Progenitor cell of endocrine pancreas (in vitro differentiated cells): ENCODE measurements around the gene NIPAL4. TPM values are rescaled to one million over a fixed set of nuclear protein-coding genes. Genes with fewer than 3 reads are reported as not detected.

ENCODE experiments used
- DNase-seq: peaks from one replicate; pipeline ENCODE4 v3.0.0; 2021; ENCODE audit warnings: low spot score; ENCODE audit not compliant: unreplicated experiment
- H3K27ac Mint-ChIP-seq: 2 replicates; pipeline ENCODE4 v1.8.0; 2021; ENCODE audit warnings: mild to moderate bottlenecking, moderate library complexity, mixed read lengths
- H3K27me3 Mint-ChIP-seq: 2 replicates; pipeline ENCODE4 v1.8.0; 2021; ENCODE audit warnings: mixed read lengths
- H3K36me3 Mint-ChIP-seq: 2 replicates; pipeline ENCODE4 v1.8.0; 2022; ENCODE audit warnings: mixed read lengths; ENCODE audit not compliant: insufficient read depth
- H3K4me1 Mint-ChIP-seq: 2 replicates; pipeline ENCODE4 v1.8.0; 2021; ENCODE audit warnings: low read depth, mixed read lengths
- H3K4me3 Mint-ChIP-seq: 2 replicates; pipeline ENCODE4 v1.8.0; 2021; ENCODE audit warnings: low read depth, mild to moderate bottlenecking, moderate library complexity, mixed read lengths
- H3K9me3 Mint-ChIP-seq: 2 replicates; pipeline ENCODE4 v1.8.0; 2021; ENCODE audit warnings: low read depth, mixed read lengths
- total RNA-seq: library from RNA; stranded (reverse); gene quantifications from 2 replicates; pipeline ENCODE4 v1.2.1, GENCODE V29; 2021
- TF ChIP-seq, protein P1 (sequence below): fragments of 200-600 bp; sonication (generic); IDR thresholded peaks from one replicate; pipeline ENCODE4 v1.5.0; 2021; ENCODE audit warnings: antibody characterized with exemption, mild to moderate bottlenecking; ENCODE audit not compliant: unreplicated experiment

Gene NIPAL4
- total RNA-seq, 1 donor from 2014 or later: not detected

DNA sequence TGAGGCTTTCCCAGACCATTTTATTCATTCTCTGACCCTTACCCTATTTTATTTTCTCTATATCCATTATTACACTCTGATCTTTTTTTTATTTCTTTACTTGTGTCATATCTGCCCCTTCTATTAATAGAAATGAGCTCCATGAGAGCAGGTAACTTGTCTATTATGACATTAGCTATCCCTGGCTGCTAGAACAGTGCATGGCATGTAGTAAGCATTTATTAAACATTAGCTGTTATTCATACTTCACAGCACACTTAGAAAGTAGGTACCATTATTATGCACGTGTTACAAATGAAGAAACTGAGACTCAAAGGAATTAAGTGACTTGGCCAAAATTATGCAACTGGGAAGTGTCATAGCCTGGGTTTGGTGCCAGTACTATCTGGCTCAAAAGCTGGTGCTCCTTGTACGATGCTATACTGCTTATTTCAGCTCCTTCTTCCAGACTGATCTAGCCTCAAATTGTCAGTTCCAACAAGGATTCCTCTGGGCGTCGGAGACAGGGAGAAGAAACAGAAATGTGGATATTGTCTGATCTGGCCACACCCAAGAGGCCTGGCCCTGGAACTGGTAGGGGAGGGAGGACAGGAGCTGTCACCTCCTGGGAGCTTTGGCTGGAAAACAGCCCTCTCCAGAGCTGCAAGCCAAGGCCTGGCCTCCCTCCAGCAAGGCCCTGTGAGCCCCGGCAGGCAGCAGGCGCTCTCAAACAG, 10.8 kb upstream of the NIPAL4 start:
- H3K36me3 Mint-ChIP-seq: no peaks in the 10 kb centered on the region
- no peak for DNase-seq
- no peak overlapping the region for H3K27ac Mint-ChIP-seq
- no peaks in the 10 kb centered on the region for H3K9me3 Mint-ChIP-seq
- H3K4me3 Mint-ChIP-seq: no peak overlapping the region
- H3K4me1 Mint-ChIP-seq: peaks cover 8% of the 10 kb centered on the region
- no peaks in the 10 kb centered on the region for H3K27me3 Mint-ChIP-seq
- TF ChIP-seq, protein P1, sequence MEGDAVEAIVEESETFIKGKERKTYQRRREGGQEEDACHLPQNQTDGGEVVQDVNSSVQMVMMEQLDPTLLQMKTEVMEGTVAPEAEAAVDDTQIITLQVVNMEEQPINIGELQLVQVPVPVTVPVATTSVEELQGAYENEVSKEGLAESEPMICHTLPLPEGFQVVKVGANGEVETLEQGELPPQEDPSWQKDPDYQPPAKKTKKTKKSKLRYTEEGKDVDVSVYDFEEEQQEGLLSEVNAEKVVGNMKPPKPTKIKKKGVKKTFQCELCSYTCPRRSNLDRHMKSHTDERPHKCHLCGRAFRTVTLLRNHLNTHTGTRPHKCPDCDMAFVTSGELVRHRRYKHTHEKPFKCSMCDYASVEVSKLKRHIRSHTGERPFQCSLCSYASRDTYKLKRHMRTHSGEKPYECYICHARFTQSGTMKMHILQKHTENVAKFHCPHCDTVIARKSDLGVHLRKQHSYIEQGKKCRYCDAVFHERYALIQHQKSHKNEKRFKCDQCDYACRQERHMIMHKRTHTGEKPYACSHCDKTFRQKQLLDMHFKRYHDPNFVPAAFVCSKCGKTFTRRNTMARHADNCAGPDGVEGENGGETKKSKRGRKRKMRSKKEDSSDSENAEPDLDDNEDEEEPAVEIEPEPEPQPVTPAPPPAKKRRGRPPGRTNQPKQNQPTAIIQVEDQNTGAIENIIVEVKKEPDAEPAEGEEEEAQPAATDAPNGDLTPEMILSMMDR: no peak

DNA sequence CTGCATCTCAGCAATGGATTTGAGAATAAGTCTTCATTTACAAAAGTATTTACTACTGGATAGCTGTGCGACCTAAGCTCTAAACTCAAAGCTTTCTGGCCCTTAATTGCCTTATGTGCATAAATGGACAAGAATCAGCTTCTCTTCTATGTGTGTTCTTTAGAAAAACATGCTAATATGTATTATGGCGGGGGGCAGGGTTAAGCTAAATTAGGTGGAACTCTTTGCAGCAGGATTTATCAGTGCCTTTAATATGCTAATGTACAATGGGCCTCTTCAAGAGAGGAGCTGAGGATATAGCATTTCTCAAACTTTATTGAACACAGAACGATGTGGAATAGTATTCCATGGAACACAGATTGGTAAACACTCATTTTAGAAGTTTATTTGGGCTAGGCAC, 10.0 kb upstream of the NIPAL4 start:
- no peak overlapping the region for H3K27ac Mint-ChIP-seq
- DNase-seq: no peak
- no peaks in the 10 kb centered on the region for H3K9me3 Mint-ChIP-seq
- no peak overlapping the region for H3K4me3 Mint-ChIP-seq
- no peaks in the 10 kb centered on the region for H3K36me3 Mint-ChIP-seq
- TF ChIP-seq, protein P1: no peak
- no peaks in the 10 kb centered on the region for H3K27me3 Mint-ChIP-seq
- H3K4me1 Mint-ChIP-seq: peaks cover 8% of the 10 kb centered on the region

DNA sequence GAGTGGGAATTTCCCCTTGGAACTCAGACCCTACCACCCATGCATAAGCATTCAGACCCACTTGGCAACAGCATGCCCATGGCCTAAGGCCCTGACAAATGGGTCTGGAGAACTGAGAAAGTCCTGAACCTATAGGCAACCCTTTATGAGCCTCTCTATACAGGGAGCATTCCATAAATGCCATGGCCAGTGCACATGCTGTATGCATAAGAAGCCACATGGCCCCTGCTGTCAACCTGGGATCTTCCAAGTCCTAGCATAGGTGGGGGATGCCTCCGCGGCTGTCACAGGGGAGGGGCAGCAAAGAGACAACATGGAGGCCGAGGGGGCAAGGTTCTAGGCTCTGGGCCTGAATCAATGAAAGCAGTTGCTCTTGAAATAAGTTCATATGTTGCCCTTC, 8.2 kb upstream of the NIPAL4 start:
- no peak overlapping the region for H3K27ac Mint-ChIP-seq
- H3K9me3 Mint-ChIP-seq: no peaks in the 10 kb centered on the region
- no peak overlapping the region for H3K4me3 Mint-ChIP-seq
- no peaks in the 10 kb centered on the region for H3K36me3 Mint-ChIP-seq
- DNase-seq: no peak
- TF ChIP-seq, protein P1: no peak
- H3K4me1 Mint-ChIP-seq: peaks cover 7% of the 10 kb centered on the region
- peaks cover 3% of the 10 kb centered on the region for H3K27me3 Mint-ChIP-seq

DNA sequence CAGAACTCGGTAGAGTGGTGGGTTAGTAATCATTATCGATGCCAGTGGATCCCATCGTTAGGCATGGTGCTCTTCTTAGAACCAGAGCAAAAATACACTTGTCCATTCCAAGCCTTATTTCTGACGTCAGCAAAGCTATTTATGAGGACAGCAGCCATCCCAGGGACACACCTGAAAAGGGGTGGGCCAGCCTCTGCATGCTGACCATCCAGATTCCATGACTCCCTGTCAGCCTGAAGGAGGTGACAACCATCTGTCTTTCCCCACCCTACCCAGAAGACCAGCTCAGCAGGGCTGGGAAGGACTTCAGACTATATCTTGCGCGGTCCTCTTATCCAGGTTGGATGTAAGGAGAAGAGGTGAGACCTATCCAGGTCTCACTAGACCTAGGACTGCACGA, 5.7 kb upstream of the NIPAL4 start:
- TF ChIP-seq, protein P1: no peak
- H3K27ac Mint-ChIP-seq: no peak overlapping the region
- no peaks in the 10 kb centered on the region for H3K36me3 Mint-ChIP-seq
- H3K27me3 Mint-ChIP-seq: peaks cover 24% of the 10 kb centered on the region
- H3K4me3 Mint-ChIP-seq: no peak overlapping the region
- no peak for DNase-seq
- no peaks in the 10 kb centered on the region for H3K9me3 Mint-ChIP-seq
- H3K4me1 Mint-ChIP-seq: no peaks in the 10 kb centered on the region

DNA sequence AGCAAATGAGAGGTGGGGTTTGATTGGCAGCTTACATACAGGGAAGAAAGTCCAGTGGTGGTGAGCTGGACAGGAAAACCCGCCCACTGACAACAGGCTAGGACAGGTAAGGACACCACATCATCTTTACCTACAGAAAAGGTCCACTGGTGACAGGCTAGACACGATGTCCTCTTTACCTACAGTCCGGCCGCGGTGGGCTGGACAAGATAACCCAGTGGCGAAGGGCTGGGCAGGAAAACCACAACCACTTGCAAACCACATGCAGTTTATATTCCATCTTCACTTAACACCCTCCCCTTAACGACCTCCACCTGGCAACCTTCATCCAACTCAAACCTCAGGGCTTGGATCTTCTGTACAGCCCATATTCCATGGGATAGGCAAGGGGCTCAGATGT, 5.0 kb upstream of the NIPAL4 start:
- H3K4me1 Mint-ChIP-seq: no peaks in the 10 kb centered on the region
- TF ChIP-seq, protein P1: no peak
- no peaks in the 10 kb centered on the region for H3K36me3 Mint-ChIP-seq
- H3K27ac Mint-ChIP-seq: no peak overlapping the region
- no peaks in the 10 kb centered on the region for H3K9me3 Mint-ChIP-seq
- no peak overlapping the region for H3K4me3 Mint-ChIP-seq
- no peak for DNase-seq
- H3K27me3 Mint-ChIP-seq: peaks cover 30% of the 10 kb centered on the region
